ENCODE data around the gene SULT1A2. TPM values are rescaled to one million over a fixed set of nuclear protein-coding genes. Genes with fewer than 3 reads are reported as not detected.
A peak's percentile ranks its signal among the peaks of the same experiment; 100 is the strongest.
"Not testable (repeated sequence)": the region's sequence is repeated elsewhere in the genome, so short reads cannot be mapped to it uniquely, and the experiment has no call there.

The SULT1A2 gene
- total RNA-seq, 4 donors from 2014 or later: 0.27 to 1.2 TPM; not detected in 2

DNA sequence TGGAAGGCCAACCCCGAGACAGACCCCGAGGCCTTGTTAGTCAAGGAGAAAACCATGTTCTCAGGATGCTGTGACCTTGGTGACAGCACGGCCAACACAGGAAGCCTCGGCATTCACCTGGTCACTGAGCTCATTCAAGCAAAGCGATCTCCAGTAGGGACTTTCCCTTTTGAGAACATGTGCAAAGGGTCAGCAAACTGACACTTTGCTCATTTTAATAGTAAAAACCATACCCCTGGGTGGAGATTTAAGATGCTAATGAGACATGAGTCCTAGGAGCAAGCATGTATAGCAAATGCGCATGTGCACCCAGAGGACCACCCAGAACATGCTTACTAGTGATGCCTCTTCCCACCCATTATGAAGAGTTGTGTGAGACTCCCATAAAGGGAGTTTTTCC, 5.7 kb upstream of the SULT1A2 start:
- WGBS, 2 donors (ENCODE audit: low coverage in 1 of 2): 42 to 69% methylated on average over 2 to 6 of the region's 6 CpGs
- Histone ChIP-seq H3K27me3 (peaks cover 14% of the 10 kb centered on the region), H3K27ac (no peak overlapping the region), H3K4me1 (peaks cover 0 to 2% (median 0%) of the 10 kb centered on the region in 3 donors), H3K9me3 (no peaks in the 10 kb centered on the region), H3K36me3 (peaks cover 0 to 15% of the 10 kb centered on the region in 2 donors), H3K4me3 (no peak overlapping the region)
- no peak for ATAC-seq
- TF ChIP-seq POLR2A (IDR thresholded peaks at IDR 0.05) (no peak), EP300 (IDR thresholded peaks at IDR 0.05) (no peak), POLR2AphosphoS5 (IDR thresholded peaks at IDR 0.05) (no peak)
- TF ChIP-seq, protein P1, sequence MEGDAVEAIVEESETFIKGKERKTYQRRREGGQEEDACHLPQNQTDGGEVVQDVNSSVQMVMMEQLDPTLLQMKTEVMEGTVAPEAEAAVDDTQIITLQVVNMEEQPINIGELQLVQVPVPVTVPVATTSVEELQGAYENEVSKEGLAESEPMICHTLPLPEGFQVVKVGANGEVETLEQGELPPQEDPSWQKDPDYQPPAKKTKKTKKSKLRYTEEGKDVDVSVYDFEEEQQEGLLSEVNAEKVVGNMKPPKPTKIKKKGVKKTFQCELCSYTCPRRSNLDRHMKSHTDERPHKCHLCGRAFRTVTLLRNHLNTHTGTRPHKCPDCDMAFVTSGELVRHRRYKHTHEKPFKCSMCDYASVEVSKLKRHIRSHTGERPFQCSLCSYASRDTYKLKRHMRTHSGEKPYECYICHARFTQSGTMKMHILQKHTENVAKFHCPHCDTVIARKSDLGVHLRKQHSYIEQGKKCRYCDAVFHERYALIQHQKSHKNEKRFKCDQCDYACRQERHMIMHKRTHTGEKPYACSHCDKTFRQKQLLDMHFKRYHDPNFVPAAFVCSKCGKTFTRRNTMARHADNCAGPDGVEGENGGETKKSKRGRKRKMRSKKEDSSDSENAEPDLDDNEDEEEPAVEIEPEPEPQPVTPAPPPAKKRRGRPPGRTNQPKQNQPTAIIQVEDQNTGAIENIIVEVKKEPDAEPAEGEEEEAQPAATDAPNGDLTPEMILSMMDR (IDR thresholded peaks at IDR 0.05): no peak

DNA sequence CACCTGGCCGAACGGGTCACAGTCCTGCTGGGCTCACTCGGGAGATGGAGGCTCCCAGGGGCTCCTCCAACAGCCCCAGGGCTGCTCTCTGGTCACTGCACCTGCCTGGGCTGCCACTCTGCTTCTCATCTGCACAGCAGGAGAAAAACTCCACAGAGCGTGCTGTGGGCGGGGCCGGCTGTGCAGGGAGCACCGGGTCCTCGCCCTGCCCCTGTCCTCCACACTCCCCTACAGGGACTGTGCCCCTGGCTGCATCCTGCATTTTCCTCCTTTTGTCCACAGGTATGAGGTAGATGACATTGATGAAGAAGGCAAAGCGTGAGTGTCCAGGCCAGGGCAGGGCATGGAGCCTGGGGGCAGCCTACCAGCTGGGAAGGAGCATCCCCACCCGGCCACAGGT, 5.2 kb upstream of the SULT1A2 start:
- ATAC-seq, H3K4me1 ChIP-seq, H3K27ac ChIP-seq, H3K4me3 ChIP-seq, H3K9me3 ChIP-seq: not testable (repeated sequence)
- H3K36me3 ChIP-seq: peaks cover 0 to 15% of the 10 kb centered on the region in 2 donors
- peaks cover 18% of the 10 kb centered on the region for H3K27me3 ChIP-seq
- no CpG with 5 or more reads among the region's 10 CpGs for WGBS, 2 donors (ENCODE audit: low coverage in 1 of 2)

DNA sequence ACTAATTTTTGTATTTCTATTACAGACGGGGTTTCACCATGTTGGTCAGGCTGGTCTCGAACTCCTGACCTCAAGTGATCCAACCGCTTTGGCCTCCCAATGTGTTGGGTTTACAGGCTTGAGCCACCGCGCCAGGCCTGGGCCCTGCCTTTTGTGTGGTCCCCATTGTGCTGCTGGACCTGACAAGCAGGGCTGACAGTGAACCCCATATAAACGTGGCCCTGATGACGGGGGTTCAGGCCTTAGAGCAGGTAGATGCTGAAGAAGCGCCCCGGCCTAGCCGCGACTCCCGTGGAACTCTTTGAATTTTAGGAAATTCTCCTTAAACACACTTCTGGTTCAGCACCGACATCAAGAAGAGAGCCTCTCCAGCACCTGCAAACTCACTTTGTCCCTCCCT, 4.7 kb upstream of the SULT1A2 start:
- H3K27me3 ChIP-seq: peaks cover 18% of the 10 kb centered on the region
- not testable (repeated sequence) for H3K9me3 ChIP-seq, H3K27ac ChIP-seq, H3K4me3 ChIP-seq, ATAC-seq
- peaks cover 0 to 11% of the 10 kb centered on the region in 2 donors for H3K36me3 ChIP-seq
- WGBS, 2 donors (ENCODE audit: low coverage in 1 of 2): 100% methylated on average over 1 of the region's 13 CpGs; no CpG with 5 or more reads in 1 of the 2 donors
- H3K4me1 ChIP-seq: peaks cover 0 to 12% (median 6%) of the 10 kb centered on the region in 3 donors

DNA sequence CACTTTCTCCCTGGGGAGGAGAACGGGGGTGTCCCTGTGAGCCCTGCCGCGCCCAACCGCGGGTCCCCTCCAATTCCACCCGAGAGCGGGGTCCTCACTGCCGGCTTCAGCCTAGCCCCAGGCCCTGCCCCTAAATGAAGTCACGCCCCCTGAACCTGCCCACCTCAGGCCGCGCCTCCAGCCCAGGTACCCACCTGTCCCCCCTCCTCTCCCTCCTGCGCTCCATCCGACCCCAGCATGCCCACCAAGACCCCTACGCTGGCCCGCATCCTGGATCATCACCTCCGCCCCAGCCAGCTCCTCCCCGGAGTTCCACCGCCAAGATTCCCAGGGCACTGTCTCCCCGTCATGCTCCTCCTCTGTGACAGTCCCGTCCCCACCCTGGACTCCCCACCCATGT, 4.1 kb upstream of the SULT1A2 start:
- not testable (repeated sequence) for H3K4me3 ChIP-seq, H3K27ac ChIP-seq, H3K36me3 ChIP-seq, ATAC-seq, H3K9me3 ChIP-seq
- peaks cover 18% of the 10 kb centered on the region for H3K27me3 ChIP-seq
- H3K4me1 ChIP-seq: peaks cover 0 to 14% (median 6%) of the 10 kb centered on the region in 3 donors
- WGBS, 2 donors (ENCODE audit: low coverage in 1 of 2): 24 to 26% methylated on average over 5 to 6 of the region's 20 CpGs

DNA sequence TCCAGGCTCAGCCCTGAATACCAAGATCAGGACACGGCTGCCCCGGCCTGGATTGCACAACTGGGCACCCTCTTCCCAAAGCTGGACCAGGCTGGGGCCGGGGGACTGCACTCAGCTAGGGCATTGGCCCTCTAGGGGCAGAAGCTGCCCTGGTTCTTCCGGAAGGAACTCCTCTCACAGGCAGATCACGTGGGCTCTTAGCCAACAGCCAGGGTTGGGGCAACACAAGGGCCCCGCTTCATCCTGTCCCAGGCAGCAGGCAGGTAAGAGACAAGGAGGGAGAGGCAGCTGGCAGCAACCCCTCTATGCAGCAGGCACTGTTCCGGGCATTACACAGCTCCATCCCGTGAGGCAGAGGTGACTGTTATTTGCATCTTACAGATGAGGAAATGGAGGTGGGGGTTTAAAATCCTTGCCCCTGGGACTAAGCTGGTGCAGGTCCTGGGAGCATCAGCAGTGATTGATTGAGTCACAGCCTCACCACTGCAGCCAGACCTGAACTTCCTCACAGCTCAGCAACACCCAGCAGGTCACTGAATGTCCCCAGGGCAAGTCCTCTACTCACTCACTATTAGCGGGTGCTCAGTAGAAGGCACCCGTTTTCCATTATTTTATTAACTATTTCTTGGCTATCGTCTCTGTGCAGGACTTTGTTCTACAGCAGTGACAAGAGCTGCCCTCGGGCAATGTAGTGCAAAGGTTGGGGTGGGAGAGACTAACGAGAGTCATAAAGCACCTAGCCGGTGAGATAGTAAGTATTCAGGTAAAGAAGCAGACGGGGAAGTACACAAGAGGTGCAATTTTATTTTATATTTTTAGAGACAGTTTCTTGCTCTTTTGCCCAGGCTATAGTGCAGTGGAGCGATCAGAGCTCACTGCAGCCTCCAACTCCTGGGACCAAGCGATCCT, 2.8 kb upstream of the SULT1A2 start:
- H3K4me3 ChIP-seq, H3K27ac ChIP-seq, H3K9me3 ChIP-seq, H3K36me3 ChIP-seq: not testable (repeated sequence)
- peaks cover 0 to 14% (median 6%) of the 10 kb centered on the region in 3 donors for H3K4me1 ChIP-seq
- WGBS, 2 donors (ENCODE audit: low coverage in 1 of 2): no CpG with 5 or more reads among the region's 17 CpGs
- peaks cover 18% of the 10 kb centered on the region for H3K27me3 ChIP-seq
- ATAC-seq: peak; percentile 33

DNA sequence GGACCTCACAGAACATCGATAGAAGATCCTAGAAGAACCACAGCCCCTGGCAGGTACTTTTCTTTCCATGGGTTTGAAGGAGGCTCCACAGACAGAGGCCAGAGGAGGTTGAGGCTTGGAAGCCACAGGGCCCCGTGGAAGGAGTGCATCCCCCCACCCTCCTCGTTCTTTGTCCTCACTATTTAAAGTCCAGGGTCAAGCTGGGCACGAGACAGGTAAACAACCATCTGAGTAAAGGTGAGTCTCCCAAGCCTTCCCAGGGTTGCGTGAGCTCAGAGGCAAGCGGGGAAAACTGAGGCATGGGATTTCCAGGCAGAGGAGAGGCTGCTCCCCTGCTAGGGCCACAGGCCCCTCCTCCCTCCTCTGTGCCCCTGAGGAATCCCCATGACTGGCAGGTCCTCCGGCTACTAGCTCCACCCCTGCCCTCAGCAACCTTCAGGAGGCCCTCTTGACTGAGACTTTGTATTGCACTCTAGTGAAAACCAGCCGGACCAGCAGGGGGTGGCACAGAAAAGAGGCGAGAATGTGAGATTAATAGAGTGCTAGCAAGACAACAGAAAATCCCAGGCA, 927 bp upstream of the SULT1A2 start:
- 83 to 100% methylated on average over 1 to 2 of the region's 9 CpGs for WGBS, 2 donors (ENCODE audit: low coverage in 1 of 2)
- Histone ChIP-seq H3K36me3 (no peaks in the 10 kb centered on the region), H3K27ac (no peak overlapping the region), H3K9me3 (no peaks in the 10 kb centered on the region), H3K4me3 (no peak overlapping the region), H3K4me1 (peaks cover 0 to 14% (median 6%) of the 10 kb centered on the region in 3 donors), H3K27me3 (peaks cover 9% of the 10 kb centered on the region)
- TF ChIP-seq POLR2AphosphoS5 (IDR thresholded peaks at IDR 0.05): no peak
- no peak for TF ChIP-seq POLR2A (IDR thresholded peaks at IDR 0.05)
- no peak for TF ChIP-seq EP300 (IDR thresholded peaks at IDR 0.05)
- TF ChIP-seq, protein P1 (IDR thresholded peaks at IDR 0.05): no peak
- ATAC-seq: no peak
